Astrocyte of the spinal cord (primary cell): Measurements from ENCODE around the gene RPRML.

Source experiments
- DNase-seq: peaks from one replicate; pipeline ENCODE4 v3.0.0; 2011; ENCODE audit warnings: low read depth, low spot score
- H3K4me3 ChIP-seq: 2 replicates; pipeline ENCODE4 v1.5.1; 2011; ENCODE audit warnings: low read depth, mild to moderate bottlenecking, low read length, moderate library complexity
- in situ Hi-C: cut with HindIII; loops from 2 replicates; pipeline ENCODE4 v1.10.0; 2017; ENCODE audit warnings: low sequenced_read_pairs
- TF ChIP-seq, protein P1 (sequence below): IDR thresholded peaks from 2 replicates; pipeline ENCODE4 v1.5.1; 2012; ENCODE audit warnings: low read depth, mild to moderate bottlenecking, low read length, inconsistent platforms

The RPRML gene

DNA sequence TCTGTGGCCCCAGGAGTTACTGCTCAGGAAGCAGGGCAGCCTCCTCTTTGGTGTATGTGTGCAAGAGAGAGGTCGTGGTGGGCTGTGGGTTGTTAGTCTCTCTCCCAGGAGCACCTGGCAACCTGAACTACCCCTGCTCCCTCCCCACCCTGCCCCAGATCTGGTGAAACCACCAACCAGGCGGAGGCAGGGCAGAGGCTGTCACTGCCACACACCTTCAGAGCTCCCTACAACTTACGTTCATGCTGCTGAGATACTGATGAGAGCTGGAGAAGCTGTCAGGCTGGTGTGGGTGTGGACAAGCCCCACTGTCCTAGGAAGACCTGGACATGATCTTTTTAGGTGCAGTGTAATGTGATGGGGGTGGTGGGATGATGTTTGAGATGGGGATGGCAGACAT, 31.8 kb downstream of the RPRML start:
- in situ Hi-C loops: no loop called here
- H3K4me3 ChIP-seq: no peak overlapping the region
- TF ChIP-seq, protein P1, sequence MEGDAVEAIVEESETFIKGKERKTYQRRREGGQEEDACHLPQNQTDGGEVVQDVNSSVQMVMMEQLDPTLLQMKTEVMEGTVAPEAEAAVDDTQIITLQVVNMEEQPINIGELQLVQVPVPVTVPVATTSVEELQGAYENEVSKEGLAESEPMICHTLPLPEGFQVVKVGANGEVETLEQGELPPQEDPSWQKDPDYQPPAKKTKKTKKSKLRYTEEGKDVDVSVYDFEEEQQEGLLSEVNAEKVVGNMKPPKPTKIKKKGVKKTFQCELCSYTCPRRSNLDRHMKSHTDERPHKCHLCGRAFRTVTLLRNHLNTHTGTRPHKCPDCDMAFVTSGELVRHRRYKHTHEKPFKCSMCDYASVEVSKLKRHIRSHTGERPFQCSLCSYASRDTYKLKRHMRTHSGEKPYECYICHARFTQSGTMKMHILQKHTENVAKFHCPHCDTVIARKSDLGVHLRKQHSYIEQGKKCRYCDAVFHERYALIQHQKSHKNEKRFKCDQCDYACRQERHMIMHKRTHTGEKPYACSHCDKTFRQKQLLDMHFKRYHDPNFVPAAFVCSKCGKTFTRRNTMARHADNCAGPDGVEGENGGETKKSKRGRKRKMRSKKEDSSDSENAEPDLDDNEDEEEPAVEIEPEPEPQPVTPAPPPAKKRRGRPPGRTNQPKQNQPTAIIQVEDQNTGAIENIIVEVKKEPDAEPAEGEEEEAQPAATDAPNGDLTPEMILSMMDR: no peak
- DNase-seq: no peak

GRCh38 chr17:46944931-46945330, 34.1 kb downstream of the RPRML start:
- H3K4me3 ChIP-seq: no peak overlapping the region
- in situ Hi-C loops: no loop called here
- DNase-seq: no peak
- TF ChIP-seq, protein P1: no peak

GRCh38 chr17:46943501-46944393, 35.3 kb downstream of the RPRML start:
- TF ChIP-seq, protein P1: no peak
- in situ Hi-C loops: no loop called here
- DNase-seq: peak; percentile 20

DNA sequence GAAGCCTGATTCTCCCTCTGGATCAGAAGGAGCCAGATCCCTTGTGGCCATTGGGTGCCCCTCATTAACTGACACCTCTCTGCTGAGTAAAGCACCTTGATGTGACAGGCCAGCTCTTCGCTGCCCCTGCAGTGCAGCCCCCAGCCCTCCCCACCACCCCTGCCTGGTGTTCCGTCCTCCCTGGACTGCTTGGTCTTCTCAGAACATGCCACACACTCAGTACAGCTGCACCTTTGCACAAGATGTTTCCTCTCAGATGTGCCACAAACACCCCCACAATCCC, 35.9 kb downstream of the RPRML start:
- in situ Hi-C loops: no loop called here
- DNase-seq: no peak
- TF ChIP-seq, protein P1: no peak
- H3K4me3 ChIP-seq: no peak overlapping the region

More at GRCh38 chr17:46943501-46944393, 35.3 kb downstream of the RPRML start:
- H3K4me3 ChIP-seq: no peak overlapping the region

GRCh38 chr17:46942441-46943217, 36.4 kb downstream of the RPRML start:
- no peak overlapping the region for H3K4me3 ChIP-seq
- peak; percentile 68 for DNase-seq
- in situ Hi-C loops: no loop called here
- TF ChIP-seq, protein P1: peak; percentile 96

- in situ Hi-C loops: no loop called here
- H3K4me3 ChIP-seq: no peak overlapping the region
- DNase-seq: peak; percentile 69
- TF ChIP-seq, protein P1: peak; percentile 97
Observed at GRCh38 chr17:46940692-46941404, 38.2 kb downstream of the RPRML start.
